ENCODE measurements around the gene ENDOV.

Gene ENDOV

GRCh38 chr17:80428796-80429195 is 13.8 kb downstream of the ENDOV start:
- Histone ChIP-seq H3K27ac (no peak overlapping the region), H3K4me3 (no peak overlapping the region)

GRCh38 chr17:80429356-80430275 is 14.6 kb downstream of the ENDOV start:
- Histone ChIP-seq H3K27ac (no peak overlapping the region), H3K4me3 (no peak overlapping the region)

DNA sequence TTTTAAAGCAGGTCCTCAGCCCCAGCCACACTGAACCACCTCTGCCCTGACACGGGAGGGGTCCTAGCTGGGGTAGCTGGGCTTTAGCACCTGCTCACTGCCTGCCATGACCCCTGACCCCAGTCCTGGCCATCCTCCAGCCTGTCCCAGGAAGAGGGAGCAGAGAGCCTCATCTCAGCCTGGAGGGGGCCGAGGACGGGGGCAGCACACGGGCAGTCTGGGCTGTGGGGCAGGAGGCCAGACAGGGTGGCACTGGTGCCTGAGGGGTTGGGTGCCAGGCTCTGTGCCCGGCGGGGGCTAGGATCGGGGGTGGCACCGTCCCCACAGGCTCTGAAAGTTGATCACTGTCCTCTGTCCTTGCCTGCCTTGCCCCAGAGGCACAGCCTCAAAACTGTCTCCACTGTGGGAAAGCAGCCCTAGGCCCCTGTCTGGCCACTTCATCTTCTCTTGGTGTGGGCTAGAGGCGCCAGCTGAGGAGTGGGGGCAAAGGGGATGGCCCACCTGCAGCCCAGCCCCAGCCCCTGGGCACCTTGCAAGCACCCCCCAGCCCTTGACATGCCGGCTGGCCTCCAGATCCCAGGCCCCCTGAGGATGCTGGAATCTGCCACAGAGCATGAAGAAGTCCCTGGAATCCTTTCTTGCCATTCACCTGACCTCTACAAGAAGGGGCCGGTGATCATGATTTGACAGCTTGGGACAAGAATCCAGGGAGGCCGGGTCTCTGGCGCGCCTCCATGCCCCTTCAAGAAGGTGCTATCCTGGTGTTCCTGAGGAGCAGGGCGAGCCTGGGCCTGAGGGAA is 15.7 kb downstream of the ENDOV start:
- no peak overlapping the region for H3K4me3 ChIP-seq

GRCh38 chr17:80431246-80432195 is 16.6 kb downstream of the ENDOV start:
- H3K27ac ChIP-seq: no peak overlapping the region
- H3K4me3 ChIP-seq: no peak overlapping the region

More for the DNA sequence above, 15.7 kb downstream of the ENDOV start:
- no peak overlapping the region for H3K27ac ChIP-seq

DNA sequence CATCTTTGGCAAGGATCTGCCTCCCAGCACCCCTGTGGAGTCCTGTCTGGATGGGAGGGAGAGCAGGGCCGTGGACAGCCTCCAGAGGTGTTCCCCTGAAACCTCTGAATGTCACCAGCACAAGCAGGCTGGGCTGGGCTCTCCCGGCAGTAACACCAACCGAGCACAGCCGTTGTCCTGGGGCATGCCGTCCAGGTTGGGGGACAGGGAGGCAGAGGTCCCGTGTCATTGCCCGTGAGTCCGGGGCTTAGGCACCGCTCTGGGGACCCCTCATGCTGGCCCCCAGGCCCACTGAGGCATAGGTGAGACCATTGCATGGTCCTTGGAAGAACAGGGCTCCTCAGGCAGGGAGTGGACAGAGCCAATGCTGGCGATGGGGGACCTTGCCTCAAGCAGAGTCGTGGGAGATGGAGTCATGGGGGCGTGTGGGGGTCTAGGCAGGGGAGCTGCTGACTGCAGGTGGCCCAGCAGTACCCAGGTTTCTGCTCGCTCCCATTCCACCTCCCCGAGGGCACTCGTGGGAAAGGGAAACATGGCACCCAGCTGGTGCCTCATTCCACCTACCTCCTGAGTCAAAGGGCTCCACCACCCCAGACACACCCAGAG is 17.5 kb downstream of the ENDOV start:
- Histone ChIP-seq H3K27ac (no peak overlapping the region), H3K4me3 (no peak overlapping the region)

- H3K27ac ChIP-seq: no peak overlapping the region
- no peak overlapping the region for H3K4me3 ChIP-seq
Observed at GRCh38 chr17:80432961-80433550, 18.1 kb downstream of the ENDOV start.

DNA sequence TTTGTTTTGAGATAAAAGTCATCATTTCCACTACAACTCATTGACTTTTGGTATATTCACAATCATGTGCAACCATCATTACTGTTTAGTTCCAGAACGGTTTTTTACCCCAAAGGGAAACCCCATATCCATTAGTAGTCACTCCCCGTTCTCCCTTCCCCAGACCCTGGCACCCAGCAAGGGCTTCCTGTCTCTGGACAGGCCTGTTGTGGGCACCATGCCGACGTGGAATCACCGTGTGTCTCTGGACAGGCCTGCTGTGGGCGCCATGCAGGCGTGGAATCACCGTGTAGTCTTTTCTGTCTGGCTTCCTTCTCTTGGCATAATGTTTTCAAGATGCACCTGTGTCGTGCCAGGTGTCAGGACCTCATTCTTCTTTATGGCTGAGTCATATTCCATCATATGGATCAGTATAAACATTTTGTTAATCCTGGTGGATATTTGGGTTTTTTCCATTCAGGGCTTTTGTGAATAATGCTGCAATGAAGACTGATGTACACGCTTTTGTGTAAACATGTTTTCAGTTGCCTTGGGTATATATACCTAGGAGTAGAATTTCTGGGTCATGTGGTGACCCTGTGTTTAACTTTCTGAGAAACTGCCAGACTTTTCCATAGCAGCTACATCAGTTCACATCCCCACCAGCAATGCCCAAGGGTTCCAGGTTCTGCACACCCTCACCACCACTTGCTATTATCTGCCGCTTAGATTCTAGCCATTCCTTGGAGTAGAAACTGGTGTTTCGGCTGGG is 19.1 kb downstream of the ENDOV start:
- Histone ChIP-seq H3K27ac (no peak overlapping the region), H3K4me3 (no peak overlapping the region)

DNA sequence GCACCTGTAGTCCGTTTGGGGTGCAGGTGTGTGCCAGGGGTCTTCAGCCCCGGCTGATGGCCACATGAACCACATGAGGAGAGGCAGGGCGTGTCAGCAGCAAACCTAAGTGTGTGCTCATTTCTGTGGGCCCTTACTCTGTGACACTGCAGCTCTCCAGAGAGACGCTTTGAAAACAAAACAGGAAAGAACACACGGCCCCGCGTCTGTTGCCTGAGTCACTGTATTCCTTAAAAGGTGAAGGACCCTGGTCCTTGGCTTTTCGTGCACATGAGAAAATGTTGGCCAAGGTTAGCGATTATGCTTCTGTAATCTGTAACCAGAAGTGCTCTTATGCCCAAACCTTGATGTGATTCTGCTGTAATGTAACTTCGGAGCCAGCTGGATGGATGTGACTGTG is 22.6 kb downstream of the ENDOV start:
- Histone ChIP-seq H3K4me3 (no peak overlapping the region), H3K27ac (no peak overlapping the region)

DNA sequence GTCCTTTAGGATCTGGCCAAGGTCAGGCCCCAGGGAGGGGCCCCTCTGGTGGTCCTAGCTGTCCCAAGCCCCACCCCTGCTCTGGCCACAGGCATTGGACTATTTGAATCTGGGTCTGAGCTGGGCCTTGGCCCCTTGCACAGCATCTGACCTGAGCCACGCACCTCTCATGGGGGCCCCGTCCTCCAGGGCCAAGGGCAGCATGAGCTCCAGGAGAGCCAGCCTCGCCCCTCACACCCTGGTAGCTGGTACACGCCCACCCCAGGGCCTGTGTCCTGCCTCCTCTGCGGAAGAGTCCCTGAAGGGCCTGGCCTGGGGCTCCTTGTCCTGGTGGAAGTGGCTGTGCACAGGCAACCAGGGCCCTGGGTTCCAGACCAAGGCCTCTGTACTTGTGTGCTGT is 23.8 kb downstream of the ENDOV start:
- Histone ChIP-seq H3K27ac (no peak overlapping the region), H3K4me3 (no peak overlapping the region)

DNA sequence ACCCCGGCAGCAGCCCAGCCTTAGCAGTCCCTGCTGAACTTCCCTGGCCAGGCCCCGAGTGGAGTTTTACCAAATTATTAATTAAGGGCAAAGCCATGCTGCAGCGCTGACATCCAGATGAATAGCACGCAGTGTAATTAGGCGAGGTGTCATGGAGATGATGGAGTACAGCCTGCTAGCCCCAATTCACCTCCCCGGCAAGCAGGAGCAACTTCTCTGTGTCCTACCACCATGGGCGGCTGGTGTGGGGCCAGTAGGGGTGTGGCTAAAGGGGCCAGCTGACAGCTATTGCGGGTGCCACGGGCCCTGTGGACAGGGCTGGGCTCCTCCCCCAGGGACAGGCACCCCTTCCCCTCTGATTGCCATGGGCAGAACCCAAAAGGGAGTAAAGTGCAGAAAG is 24.5 kb downstream of the ENDOV start:
- Histone ChIP-seq H3K4me3 (no peak overlapping the region), H3K27ac (no peak overlapping the region)

DNA sequence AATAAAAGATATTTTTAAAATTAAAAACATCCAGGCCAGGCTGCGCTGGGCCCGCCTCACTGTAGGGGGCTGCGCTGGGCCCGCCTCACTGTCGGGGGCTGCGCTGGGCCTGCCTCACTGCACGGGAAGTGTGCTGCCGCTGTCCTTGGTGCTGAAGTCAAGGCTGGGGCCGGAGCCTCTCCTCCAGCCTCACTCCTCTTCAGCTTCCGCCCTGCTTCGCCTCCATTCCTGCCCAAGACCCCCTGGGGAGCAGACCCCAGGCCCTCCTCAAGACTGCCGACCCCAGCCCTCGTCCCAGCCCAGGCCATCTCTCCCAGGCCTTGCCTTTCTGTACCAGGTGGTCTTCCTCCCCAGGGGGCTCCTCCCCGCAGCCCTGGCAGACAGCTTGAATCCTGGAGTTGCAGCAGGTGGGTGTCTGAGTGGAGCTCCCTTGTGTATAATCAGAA is 26.2 kb downstream of the ENDOV start:
- Histone ChIP-seq H3K4me3 (no peak overlapping the region), H3K27ac (no peak overlapping the region)

DNA sequence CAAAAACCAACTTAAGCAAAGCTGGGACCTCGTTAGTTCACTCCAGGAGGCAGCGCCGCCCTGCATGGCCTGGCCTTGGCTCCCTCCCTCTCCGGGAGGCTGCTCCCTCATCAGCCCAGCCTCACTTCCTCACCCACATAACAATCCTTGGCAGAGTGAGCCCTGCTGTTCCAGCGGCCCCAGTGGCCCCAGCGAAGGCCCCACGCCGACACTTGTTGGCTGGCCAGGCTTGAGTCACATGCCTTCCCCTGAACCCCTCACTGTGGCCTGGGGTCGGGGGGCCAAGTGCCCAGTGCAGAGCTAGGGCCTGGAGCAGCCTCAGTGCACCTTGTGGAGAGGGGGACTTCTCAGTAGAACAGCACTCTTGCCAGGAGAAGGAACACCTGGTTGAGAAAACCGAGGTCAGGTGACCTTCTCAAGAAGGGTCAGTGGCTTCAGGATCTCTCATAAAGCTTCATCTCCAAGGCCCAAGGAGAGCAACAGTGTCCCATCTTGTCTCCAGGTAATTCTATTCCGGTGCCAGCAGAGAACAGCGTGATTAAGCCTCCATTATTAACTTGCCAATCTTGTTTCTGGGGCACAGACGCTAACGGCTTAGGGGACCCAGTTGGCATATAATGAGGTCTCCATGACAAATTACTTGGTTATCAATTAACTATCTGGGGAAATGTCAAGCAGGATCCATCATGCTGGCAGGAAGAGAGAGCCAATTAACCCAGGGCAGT is 26.8 kb downstream of the ENDOV start:
- H3K27ac ChIP-seq: no peak overlapping the region
- H3K4me3 ChIP-seq: no peak overlapping the region

GRCh38 chr17:80442323-80442659 is 27.3 kb downstream of the ENDOV start:
- Histone ChIP-seq H3K27ac (no peak overlapping the region), H3K4me3 (no peak overlapping the region)

DNA sequence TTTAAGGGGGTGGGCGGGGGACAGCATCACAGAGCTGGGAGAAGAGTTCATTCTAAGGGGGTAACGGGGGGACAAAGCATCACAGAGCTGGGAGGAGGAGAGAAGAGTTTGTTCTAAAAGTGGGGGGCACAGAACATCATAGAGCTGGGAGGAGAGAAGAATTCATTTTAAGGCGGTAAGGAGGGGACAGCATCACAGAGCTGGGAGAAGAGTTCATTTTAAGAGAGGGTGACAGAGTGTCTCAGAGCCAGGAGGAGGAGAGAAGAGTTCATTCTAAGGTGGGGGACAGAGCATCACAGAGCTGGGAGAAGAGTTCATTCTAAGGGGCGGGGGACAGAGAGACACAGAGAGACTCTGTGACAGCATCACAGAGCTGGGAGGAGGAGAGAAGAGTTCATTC is 27.8 kb downstream of the ENDOV start:
- H3K27ac ChIP-seq: no peak overlapping the region
- H3K4me3 ChIP-seq: no peak overlapping the region

DNA sequence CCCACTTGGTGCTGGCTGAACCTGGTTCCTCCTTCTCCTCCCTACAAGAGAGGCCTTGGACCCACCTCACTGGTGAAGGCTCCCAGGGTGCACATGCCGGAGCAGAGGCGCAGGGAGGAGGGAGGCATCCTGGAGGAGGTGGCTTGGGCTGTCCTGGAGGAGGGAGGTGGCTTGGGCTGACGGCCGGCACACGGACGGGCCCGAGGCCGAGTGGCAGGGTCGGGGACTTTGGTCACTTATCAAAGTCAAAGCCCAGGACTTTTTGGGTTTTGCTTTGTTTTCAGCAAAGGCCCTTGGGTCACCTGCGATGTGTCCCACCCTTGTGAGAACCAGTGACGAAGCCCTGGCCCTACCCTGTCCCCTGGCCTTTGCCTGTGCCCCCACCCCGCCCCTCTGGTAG is 28.5 kb downstream of the ENDOV start:
- Histone ChIP-seq H3K4me3 (no peak overlapping the region), H3K27ac (no peak overlapping the region)

- Histone ChIP-seq H3K27ac (no peak overlapping the region), H3K4me3 (no peak overlapping the region)
Observed at GRCh38 chr17:80443916-80444643, 29.1 kb downstream of the ENDOV start.

DNA sequence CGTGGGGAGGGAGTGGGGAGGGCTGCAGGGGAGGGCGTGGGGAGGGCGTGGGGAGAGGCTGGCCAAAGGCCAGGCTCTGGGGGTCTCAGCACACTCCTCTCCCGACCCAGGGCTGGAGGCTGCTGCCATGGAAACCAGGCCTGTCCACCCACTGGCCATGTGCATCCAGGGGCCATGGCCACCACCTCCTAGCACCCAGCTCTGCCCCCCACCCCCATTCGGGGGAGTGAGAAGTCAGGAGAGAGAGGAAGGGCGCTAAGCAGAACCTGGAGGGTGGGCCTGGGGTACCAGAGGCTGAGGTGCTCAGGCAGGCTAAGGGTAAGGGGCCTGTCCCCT is 29.6 kb downstream of the ENDOV start:
- Histone ChIP-seq H3K27ac (no peak overlapping the region), H3K4me3 (no peak overlapping the region)
